ENCODE data around the gene ZEB1. TPM values are rescaled to one million over a fixed set of nuclear protein-coding genes. Genes with fewer than 3 reads are reported as not detected.
"Not testable (repeated sequence)": the region's sequence is repeated elsewhere in the genome, so short reads cannot be mapped to it uniquely, and the experiment has no call there.

Gene ZEB1
- total RNA-seq, 2 experiments from 2014 or later, result 50.4 to 51.6 TPM

- H3K4me1 Mint-ChIP-seq, result peaks cover 9% of the 10 kb centered on the region
- CTCF ChIA-PET, result no interaction called here
These were observed 74.8 kb downstream of the ZEB1 start for GRCh38 chr10:31393844-31394243.

GRCh38 chr10:31395695-31396094, 76.7 kb downstream of the ZEB1 start:
- no peaks in the 10 kb centered on the region for H3K27me3 Mint-ChIP-seq
- DNase-seq, result no peak
- no peaks in the 10 kb centered on the region for H3K9me3 Mint-ChIP-seq
- H3K4me3 Mint-ChIP-seq, result no peak overlapping the region
- ChIA-PET POLR2A (no interaction called here), CTCF (no interaction called here)
- H3K4me1 Mint-ChIP-seq, result peaks cover 12% of the 10 kb centered on the region
- peaks cover 19% of the 10 kb centered on the region for H3K36me3 Mint-ChIP-seq (ENCODE audit: low read depth)
- no peak overlapping the region for H3K27ac Mint-ChIP-seq

More at GRCh38 chr10:31393844-31394243, 74.8 kb downstream of the ZEB1 start:
- Mint-ChIP-seq H3K4me3 (no peak overlapping the region), H3K36me3 (ENCODE audit: low read depth) (peaks cover 22% of the 10 kb centered on the region), H3K9me3 (no peaks in the 10 kb centered on the region), H3K27ac (no peak overlapping the region), H3K27me3 (no peaks in the 10 kb centered on the region)
- POLR2A ChIA-PET, result no interaction called here
- DNase-seq, result no peak

GRCh38 chr10:31396376-31396775, 77.4 kb downstream of the ZEB1 start:
- Mint-ChIP-seq H3K36me3 (ENCODE audit: low read depth) (peaks cover 16% of the 10 kb centered on the region), H3K27me3 (no peaks in the 10 kb centered on the region), H3K4me1 (peaks cover 12% of the 10 kb centered on the region), H3K9me3 (no peaks in the 10 kb centered on the region), H3K27ac (no peak overlapping the region), H3K4me3 (no peak overlapping the region)
- DNase-seq, result no peak
- ChIA-PET CTCF (no interaction called here), POLR2A (no interaction called here)

GRCh38 chr10:31397852-31398251, 78.8 kb downstream of the ZEB1 start:
- no peaks in the 10 kb centered on the region for H3K9me3 Mint-ChIP-seq
- H3K4me3 Mint-ChIP-seq, result no peak overlapping the region
- CTCF ChIA-PET, result no interaction called here
- POLR2A ChIA-PET, result no interaction called here
- no peaks in the 10 kb centered on the region for H3K27me3 Mint-ChIP-seq
- H3K27ac Mint-ChIP-seq, result no peak overlapping the region
- no peak for DNase-seq
- peaks cover 16% of the 10 kb centered on the region for H3K36me3 Mint-ChIP-seq (ENCODE audit: low read depth)
- peaks cover 14% of the 10 kb centered on the region for H3K4me1 Mint-ChIP-seq

- H3K9me3 Mint-ChIP-seq, result no peaks in the 10 kb centered on the region
- peaks cover 13% of the 10 kb centered on the region for H3K36me3 Mint-ChIP-seq (ENCODE audit: low read depth)
- H3K27ac Mint-ChIP-seq, result no peak overlapping the region
- no peak for DNase-seq
- H3K4me3 Mint-ChIP-seq, result no peak overlapping the region
- no peaks in the 10 kb centered on the region for H3K27me3 Mint-ChIP-seq
- ChIA-PET CTCF (no interaction called here), POLR2A (no interaction called here)
- peaks cover 12% of the 10 kb centered on the region for H3K4me1 Mint-ChIP-seq
These were observed 80.2 kb downstream of the ZEB1 start for GRCh38 chr10:31399171-31399570.

- Mint-ChIP-seq H3K27ac (no peak overlapping the region), H3K4me1 (peaks cover 12% of the 10 kb centered on the region), H3K36me3 (ENCODE audit: low read depth) (peaks cover 13% of the 10 kb centered on the region), H3K27me3 (no peaks in the 10 kb centered on the region), H3K4me3 (no peak overlapping the region), H3K9me3 (no peaks in the 10 kb centered on the region)
- CTCF ChIA-PET, result no interaction called here
- no peak for DNase-seq
- POLR2A ChIA-PET, result no interaction called here
These were observed 80.6 kb downstream of the ZEB1 start for GRCh38 chr10:31399631-31400030.

- H3K9me3 Mint-ChIP-seq, result peaks cover 4% of the 10 kb centered on the region
- no peak for DNase-seq
- no peaks in the 10 kb centered on the region for H3K27me3 Mint-ChIP-seq
- H3K4me3 Mint-ChIP-seq, result no peak overlapping the region
- H3K27ac Mint-ChIP-seq, result no peak overlapping the region
- ChIA-PET POLR2A (no interaction called here), CTCF (no interaction called here)
- peaks cover 13% of the 10 kb centered on the region for H3K4me1 Mint-ChIP-seq
- H3K36me3 Mint-ChIP-seq (ENCODE audit: low read depth), result peaks cover 23% of the 10 kb centered on the region
These were observed 82.3 kb downstream of the ZEB1 start for GRCh38 chr10:31401287-31401686.

- Mint-ChIP-seq H3K27me3 (no peaks in the 10 kb centered on the region), H3K36me3 (ENCODE audit: low read depth) (peaks cover 24% of the 10 kb centered on the region), H3K27ac (no peak overlapping the region), H3K9me3 (peaks cover 4% of the 10 kb centered on the region), H3K4me1 (peaks cover 8% of the 10 kb centered on the region), H3K4me3 (no peak overlapping the region)
- DNase-seq, result no peak
- CTCF ChIA-PET, result no interaction called here
- POLR2A ChIA-PET, result no interaction called here
These were observed 85.6 kb downstream of the ZEB1 start for GRCh38 chr10:31404640-31405039.

GRCh38 chr10:31405829-31406228, 86.8 kb downstream of the ZEB1 start:
- DNase-seq, H3K4me1 Mint-ChIP-seq, H3K27ac Mint-ChIP-seq, CTCF ChIA-PET, H3K4me3 Mint-ChIP-seq, H3K27me3 Mint-ChIP-seq, POLR2A ChIA-PET, H3K9me3 Mint-ChIP-seq: not testable (repeated sequence)
- H3K36me3 Mint-ChIP-seq (ENCODE audit: low read depth), result peaks cover 35% of the 10 kb centered on the region

- H3K27ac Mint-ChIP-seq, H3K9me3 Mint-ChIP-seq, POLR2A ChIA-PET, H3K4me1 Mint-ChIP-seq, H3K27me3 Mint-ChIP-seq, DNase-seq, H3K4me3 Mint-ChIP-seq: not testable (repeated sequence)
- H3K36me3 Mint-ChIP-seq (ENCODE audit: low read depth), result peaks cover 33% of the 10 kb centered on the region
- CTCF ChIA-PET, result interaction anchor here (0.6 kb wide), 1 partner anchor 349 kb away, joined by 3 read pairs; no protein-coding TSS in a partner anchor
These were observed 93.4 kb downstream of the ZEB1 start for GRCh38 chr10:31412397-31412796.

GRCh38 chr10:31413325-31413724, 94.3 kb downstream of the ZEB1 start:
- Mint-ChIP-seq H3K4me1 (peaks cover 6% of the 10 kb centered on the region), H3K36me3 (ENCODE audit: low read depth) (peaks cover 33% of the 10 kb centered on the region), H3K9me3 (peaks cover 7% of the 10 kb centered on the region), H3K4me3 (no peak overlapping the region), H3K27me3 (no peaks in the 10 kb centered on the region), H3K27ac (no peak overlapping the region)
- CTCF ChIA-PET, result interaction anchor here (0.9 kb wide), 1 partner anchor 11 kb away, joined by 3 read pairs; no protein-coding TSS in a partner anchor
- DNase-seq, result no peak
- POLR2A ChIA-PET, result no interaction called here

- POLR2A ChIA-PET, result no interaction called here
- H3K4me1 Mint-ChIP-seq, result peaks cover 2% of the 10 kb centered on the region
These were observed 99.5 kb downstream of the ZEB1 start for GRCh38 chr10:31418481-31418880.

GRCh38 chr10:31419394-31420063, 100.5 kb downstream of the ZEB1 start:
- H3K27ac Mint-ChIP-seq, result no peak overlapping the region
- peaks cover 26% of the 10 kb centered on the region for H3K36me3 Mint-ChIP-seq (ENCODE audit: low read depth)
- no peaks in the 10 kb centered on the region for H3K27me3 Mint-ChIP-seq
- ChIA-PET CTCF (no interaction called here), POLR2A (no interaction called here)
- H3K9me3 Mint-ChIP-seq, result no peaks in the 10 kb centered on the region
- H3K4me1 Mint-ChIP-seq, result peaks cover 2% of the 10 kb centered on the region
- no peak for DNase-seq
- H3K4me3 Mint-ChIP-seq, result no peak overlapping the region

More at GRCh38 chr10:31418481-31418880, 99.5 kb downstream of the ZEB1 start:
- no peak overlapping the region for H3K4me3 Mint-ChIP-seq
- peaks cover 26% of the 10 kb centered on the region for H3K36me3 Mint-ChIP-seq (ENCODE audit: low read depth)
- no peaks in the 10 kb centered on the region for H3K27me3 Mint-ChIP-seq
- DNase-seq, result no peak
- no peaks in the 10 kb centered on the region for H3K9me3 Mint-ChIP-seq
- no peak overlapping the region for H3K27ac Mint-ChIP-seq
- CTCF ChIA-PET, result no interaction called here

- ChIA-PET POLR2A (no interaction called here), CTCF (no interaction called here)
- Mint-ChIP-seq H3K4me3 (no peak overlapping the region), H3K4me1 (peaks cover 4% of the 10 kb centered on the region), H3K9me3 (no peaks in the 10 kb centered on the region), H3K27me3 (no peaks in the 10 kb centered on the region), H3K36me3 (ENCODE audit: low read depth) (peaks cover 26% of the 10 kb centered on the region), H3K27ac (no peak overlapping the region)
- DNase-seq, result no peak
These were observed 102.3 kb downstream of the ZEB1 start for GRCh38 chr10:31421322-31421721.

Measured in activated CD4-positive, alpha-beta memory T cell treated with anti-CD3 and anti-CD28 coated beads, Interleukin-2, amount 10 ng/mL, durations not matched to agents 7 days and 5 days (primary cell).